ENCODE measurements around the gene GSTM4.

Gene GSTM4

GRCh38 chr1:109616391-109616790, 39.5 kb upstream of the GSTM4 start:
- TF ChIP-seq CTCF (IDR thresholded peaks at IDR 0.05; ENCODE audit: extremely low read depth, missing control alignments): no peak
- DNase-seq (ENCODE audit: low spot score): peak; percentile 2

DNA sequence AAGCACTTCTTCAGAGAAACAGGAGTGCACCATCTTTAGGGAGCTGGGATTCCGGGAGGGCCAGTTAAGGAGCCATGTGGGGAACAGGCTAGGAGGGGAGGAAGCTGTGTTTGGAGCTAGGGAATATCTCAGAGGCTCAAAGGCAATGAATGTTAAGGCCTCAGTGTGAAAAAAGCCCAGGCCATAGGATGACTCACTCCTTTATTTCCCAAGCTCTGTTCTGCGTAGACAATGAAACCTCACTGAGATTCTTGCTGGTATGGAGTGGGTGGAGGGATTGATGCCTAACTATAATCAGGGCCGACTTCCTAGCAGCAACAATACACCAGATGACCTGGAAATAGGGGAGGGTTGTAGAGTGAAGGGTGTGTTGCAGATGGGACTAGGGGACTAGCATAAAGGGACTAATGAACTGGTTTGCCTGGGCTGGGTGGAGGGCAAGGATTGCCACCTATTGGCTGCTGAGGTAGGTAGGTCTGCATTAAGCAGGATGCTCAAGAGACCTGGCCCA, 38.6 kb upstream of the GSTM4 start:
- TF ChIP-seq CTCF (IDR thresholded peaks at IDR 0.05; ENCODE audit: extremely low read depth, missing control alignments): no peak
- no peak for DNase-seq (ENCODE audit: low spot score)

DNA sequence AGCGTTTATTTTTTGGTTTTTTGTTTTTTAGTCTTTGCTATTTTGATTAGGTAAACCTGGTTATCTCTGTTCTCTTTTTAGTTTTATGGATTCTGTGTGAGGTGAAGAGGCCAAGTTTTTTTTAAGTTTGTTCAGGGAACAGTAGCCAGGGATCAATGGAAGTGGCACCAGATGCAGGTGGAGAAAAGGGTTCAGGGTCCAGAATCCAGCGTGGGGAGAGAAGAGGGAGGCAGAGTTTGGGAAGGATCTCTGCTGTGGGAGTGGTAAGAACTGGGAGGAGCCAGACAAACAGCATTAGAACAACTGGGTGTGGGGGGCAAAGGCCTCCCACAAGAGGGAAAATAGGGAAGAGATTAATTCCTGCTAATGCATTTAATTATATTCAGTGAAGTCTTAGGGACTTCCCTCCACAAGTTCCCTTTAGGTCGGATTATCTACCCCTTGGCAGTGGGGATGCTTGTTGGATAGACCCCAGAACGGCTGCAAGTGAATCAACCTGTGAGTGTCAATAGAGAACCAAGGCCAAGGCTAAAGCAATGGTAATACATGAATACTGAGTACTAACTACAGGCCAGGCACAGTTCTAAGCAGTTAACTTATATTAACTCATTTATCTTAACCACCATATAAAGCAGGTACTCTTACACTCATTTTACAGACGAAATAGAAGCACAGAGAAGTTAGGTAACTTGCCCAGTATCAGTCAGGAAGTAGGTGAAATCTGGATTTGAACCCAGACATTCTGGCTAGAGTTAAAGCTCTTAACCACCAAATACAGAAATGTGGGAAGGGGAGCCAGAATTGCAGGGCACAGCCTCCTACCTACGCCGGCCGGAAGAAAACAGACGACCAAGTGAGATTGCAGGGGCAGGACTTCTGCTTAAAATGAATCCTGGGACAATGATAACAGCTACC, 37.0 kb upstream of the GSTM4 start:
- DNase-seq (ENCODE audit: low spot score): no peak
- TF ChIP-seq CTCF (IDR thresholded peaks at IDR 0.05; ENCODE audit: extremely low read depth, missing control alignments): no peak

DNA sequence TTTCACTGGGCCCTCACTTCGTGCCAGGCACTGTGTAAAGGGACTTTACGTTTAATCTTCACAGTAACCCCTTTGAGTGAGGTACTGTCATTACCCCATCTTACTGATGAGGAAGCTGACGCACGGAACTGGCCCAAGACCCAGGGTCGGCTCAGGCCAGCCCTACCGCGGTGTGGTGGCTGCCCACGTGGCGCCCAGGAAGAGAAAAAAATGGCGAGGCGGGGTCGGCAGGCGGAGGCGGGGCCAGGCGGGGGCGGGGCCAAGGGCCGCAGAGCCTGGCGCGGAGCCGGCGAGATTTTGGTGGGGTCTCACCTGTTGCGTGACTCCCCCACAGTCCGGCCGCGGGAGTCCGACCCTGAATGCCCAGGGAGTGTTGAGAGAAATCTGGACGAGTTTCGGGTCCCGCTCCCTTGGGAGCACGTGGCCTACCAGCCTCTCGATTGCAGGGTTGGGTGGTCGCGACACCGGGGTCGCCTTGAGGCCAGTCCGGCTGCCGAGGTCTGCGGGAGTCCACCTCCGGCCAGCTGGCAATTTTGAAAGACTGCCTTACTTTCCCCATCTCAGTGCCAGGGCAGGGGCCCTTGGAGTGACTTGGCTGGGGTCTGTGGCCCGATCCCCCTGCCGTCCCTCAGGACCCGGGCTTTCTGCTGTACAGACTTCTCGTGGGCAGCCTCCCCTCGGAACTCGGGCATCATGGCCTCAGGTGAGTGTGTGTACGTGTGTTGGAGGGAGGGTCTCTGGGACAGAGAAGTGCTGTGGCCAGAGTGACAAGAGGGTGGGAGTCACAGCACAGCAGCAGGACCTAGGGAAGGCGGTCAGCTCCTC, 36.1 kb upstream of the GSTM4 start, which contains the start of the genes AMPD2 and GNAT2:
Gene AMPD2, plus strand, starts transcription at position 262 of the 825 bp plus-strand sequence. CDS start 1,339 bp downstream, outside the sequence.
Gene GNAT2, minus strand, starts transcription at position 41 of the 825 bp plus-strand sequence. CDS start 6,746 bp downstream, outside the sequence.
- TF ChIP-seq CTCF (IDR thresholded peaks at IDR 0.05; ENCODE audit: extremely low read depth, missing control alignments): no peak
- peak; percentile 91 for DNase-seq (ENCODE audit: low spot score)

GRCh38 chr1:109620401-109620791, 35.5 kb upstream of the GSTM4 start:
- DNase-seq (ENCODE audit: low spot score): no peak
- TF ChIP-seq CTCF (IDR thresholded peaks at IDR 0.05; ENCODE audit: extremely low read depth, missing control alignments): no peak

DNA sequence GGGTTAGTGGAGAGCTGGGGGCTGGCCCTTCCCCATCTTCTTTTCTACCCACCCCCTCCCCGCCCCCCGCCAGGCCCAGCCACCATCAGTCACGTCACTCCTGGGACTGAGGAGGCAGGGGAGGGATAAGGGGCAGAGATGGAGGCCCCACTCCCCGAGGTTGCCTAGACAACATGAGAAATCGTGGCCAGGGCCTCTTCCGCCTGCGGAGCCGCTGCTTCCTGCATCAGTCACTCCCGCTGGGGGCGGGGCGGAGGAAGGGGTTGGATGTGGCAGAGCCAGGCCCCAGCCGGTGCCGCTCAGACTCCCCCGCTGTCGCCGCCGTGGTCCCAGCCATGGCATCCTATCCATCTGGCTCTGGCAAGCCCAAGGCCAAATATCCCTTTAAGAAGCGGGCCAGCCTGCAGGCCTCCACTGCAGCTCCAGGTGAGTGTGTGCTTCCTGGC, 35.0 kb upstream of the GSTM4 start:
- no peak for TF ChIP-seq CTCF (IDR thresholded peaks at IDR 0.05; ENCODE audit: extremely low read depth, missing control alignments)
- peak; percentile 95 for DNase-seq (ENCODE audit: low spot score)

Measured in GM20000 (cell line).